Lower leg skin (tissue), 4 donors: ENCODE measurements around the gene HSP90B1. TPM values are rescaled to one million over a fixed set of nuclear protein-coding genes. Genes with fewer than 3 reads are reported as not detected.

Experiments
- DNase-seq, 2 donors: peaks; one replicate each; pipeline ENCODE4 v3.0.0-alpha.2; 2019; ENCODE audit warnings: low spot score in 2 of 2
- H3K4me3 ChIP-seq: fragments of 200-600 bp; sonication (generic); 2 replicates; pipeline ENCODE4 v1.5.1; 2017; ENCODE audit warnings: mild to moderate bottlenecking, low read depth; ENCODE audit not compliant: poor library complexity, severe bottlenecking
- CTCF ChIP-seq, 3 donors: fragments of 450-650 bp; IDR thresholded peaks; one replicate each; pipeline ENCODE4 v1.5.1; 2016; ENCODE audit warnings: antibody characterized with exemption in 3 of 3, mild to moderate bottlenecking in 3 of 3, moderate library complexity in 2 of 3
- POLR2A ChIP-seq, 2 donors: fragments of 450-650 bp; IDR thresholded peaks; one replicate each; pipeline ENCODE4 v1.6.1; 2016 to 2017; ENCODE audit warnings: antibody characterized with exemption in 2 of 2, mild to moderate bottlenecking in 1 of 2, moderate library complexity in 1 of 2
- WGBS, 2 donors: methylation state at CpG; one replicate each; pipeline ENCODE4 v1.1.5; 2018; 5-methylcytosine and 5-hydroxymethylcytosine counted together
- intact Hi-C: fragments of 100-400 bp; cut with DNase I; formaldehyde crosslinking; loops from one replicate; pipeline ENCODE4 v1.15.0; 2023; ENCODE audit warnings: low total_unique reads
- total RNA-seq, 4 donors: library from RNA; depleted of rRNA; stranded (reverse); fragments of >200 nt; gene quantifications; one replicate each; pipeline ENCODE4 v1.1.0, GENCODE V29; 2016

HSP90B1 gene
- total RNA-seq, 4 donors from 2014 or later = 98.4 to 168 (median 135) TPM

DNA sequence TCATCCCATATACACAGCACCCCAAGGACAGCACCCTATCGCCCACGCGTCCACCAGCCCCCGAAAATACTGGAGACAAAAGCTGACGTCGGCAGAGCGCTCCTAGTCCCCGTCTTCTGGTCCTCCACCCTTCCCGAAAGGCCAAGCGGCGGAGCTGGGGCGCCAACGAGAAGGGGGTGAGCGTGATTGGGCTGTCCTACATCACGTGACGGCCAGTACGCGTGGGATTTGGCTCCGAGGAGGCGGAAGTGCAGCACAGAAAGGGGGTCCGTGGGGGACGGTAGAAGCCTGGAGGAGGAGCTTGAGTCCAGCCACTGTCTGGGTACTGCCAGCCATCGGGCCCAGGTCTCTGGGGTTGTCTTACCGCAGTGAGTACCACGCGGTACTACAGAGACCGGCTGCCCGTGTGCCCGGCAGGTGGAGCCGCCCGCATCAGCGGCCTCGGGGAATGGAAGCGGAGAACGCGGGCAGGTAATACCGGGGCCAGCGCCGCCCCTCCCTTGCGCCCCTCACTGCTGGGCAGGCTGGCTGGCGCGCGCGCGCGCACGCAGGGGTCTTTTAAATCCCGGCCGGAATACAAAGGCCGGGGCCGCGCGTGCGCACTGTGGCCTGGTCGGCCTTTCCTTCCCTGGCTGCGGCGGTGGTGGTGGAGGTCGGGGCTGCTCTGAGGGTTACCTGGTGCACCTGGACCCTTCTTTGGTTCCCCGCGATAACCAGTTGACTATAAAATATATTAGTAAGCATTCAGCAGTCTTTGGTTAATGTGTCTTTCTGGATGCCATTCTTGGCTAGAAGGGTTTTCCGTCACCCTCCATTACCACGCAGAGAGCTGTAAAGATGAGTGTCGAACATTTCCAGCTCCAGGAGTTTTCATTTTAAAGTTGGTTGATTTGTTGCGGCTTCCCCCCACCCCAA is 35.6 kb downstream of the HSP90B1 start, which contains the start of gene TDG:
TSS of gene TDG (plus strand) at position 283 of the 915 bp plus-strand sequence. CDS start at position 449, 166 bp downstream.
- 1 to 8% methylated on average over 41 to 44 of the region's 64 CpGs for WGBS, 2 donors
- TF ChIP-seq CTCF (IDR thresholded peaks at IDR 0.05) (no peak), POLR2A (IDR thresholded peaks at IDR 0.05) (peak in 1 of 2 donors; percentile 69)
- intact Hi-C loops = no loop called here
- DNase-seq = peak; percentile 97 to 100
- H3K4me3 ChIP-seq = peak within 1 kb of the TSS; percentile 87

DNA sequence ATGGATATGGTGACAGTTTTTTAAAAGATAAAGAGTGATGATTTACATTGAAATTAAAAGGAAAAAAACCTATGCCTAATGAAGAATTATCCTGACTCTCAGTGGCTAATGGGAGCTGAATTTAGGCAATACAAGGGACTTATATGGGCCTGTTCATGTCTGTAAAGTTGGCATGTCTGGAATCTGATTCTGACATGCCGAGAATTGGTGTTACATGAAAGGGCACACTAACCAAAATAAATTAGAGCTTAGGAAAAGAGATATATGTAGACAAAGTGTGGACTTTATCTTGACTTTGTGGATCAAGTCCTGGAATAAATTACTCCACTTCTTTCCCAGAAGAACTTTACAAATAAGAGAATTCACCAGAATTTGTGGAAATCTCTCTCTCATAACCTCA is 36.5 kb downstream of the HSP90B1 start:
- intact Hi-C loops = no loop called here
- DNase-seq = no peak
- H3K4me3 ChIP-seq = no peak overlapping the region
- WGBS, 2 donors = 16 to 17% methylated on average over 1 of the region's 1 CpG
- TF ChIP-seq POLR2A (IDR thresholded peaks at IDR 0.05) = no peak
- no peak for TF ChIP-seq CTCF (IDR thresholded peaks at IDR 0.05)

GRCh38 chr12:103969391-103969790 is 39.2 kb downstream of the HSP90B1 start:
- WGBS, 2 donors = 48 to 60% methylated on average over 2 of the region's 2 CpGs
- no peak for DNase-seq
- H3K4me3 ChIP-seq = no peak overlapping the region
- no peak for TF ChIP-seq POLR2A (IDR thresholded peaks at IDR 0.05)
- TF ChIP-seq CTCF (IDR thresholded peaks at IDR 0.05) = no peak
- intact Hi-C loops = no loop called here

- no peak for DNase-seq
- intact Hi-C loops = no loop called here
- H3K4me3 ChIP-seq = no peak overlapping the region
- 88 to 91% methylated on average over 2 of the region's 2 CpGs for WGBS, 2 donors
- TF ChIP-seq POLR2A (IDR thresholded peaks at IDR 0.05) = no peak
- TF ChIP-seq CTCF (IDR thresholded peaks at IDR 0.05) = no peak
Observed at GRCh38 chr12:103973909-103974308, 43.7 kb downstream of the HSP90B1 start.

GRCh38 chr12:103975368-103975767 is 45.2 kb downstream of the HSP90B1 start:
- intact Hi-C loops = no loop called here

More at GRCh38 chr12:103975368-103975767, 45.2 kb downstream of the HSP90B1 start:
- H3K4me3 ChIP-seq = no peak overlapping the region
- 88 to 90% methylated on average over 2 of the region's 2 CpGs for whole genome bisulfite sequencing, 2 donors
- no peak for TF ChIP-seq POLR2A (IDR thresholded peaks at IDR 0.05)
- no peak for TF ChIP-seq CTCF (IDR thresholded peaks at IDR 0.05)
- no peak for DNase-seq
